Activated T-cell treated with anti-CD3 and anti-CD28 coated beads for 4 hours (primary cell): Measurements from ENCODE around the gene ZC2HC1C.

Experiments
- DNase-seq: peaks from one replicate; pipeline ENCODE4 v3.0.0-alpha.2; 2020

ZC2HC1C gene, protein sequence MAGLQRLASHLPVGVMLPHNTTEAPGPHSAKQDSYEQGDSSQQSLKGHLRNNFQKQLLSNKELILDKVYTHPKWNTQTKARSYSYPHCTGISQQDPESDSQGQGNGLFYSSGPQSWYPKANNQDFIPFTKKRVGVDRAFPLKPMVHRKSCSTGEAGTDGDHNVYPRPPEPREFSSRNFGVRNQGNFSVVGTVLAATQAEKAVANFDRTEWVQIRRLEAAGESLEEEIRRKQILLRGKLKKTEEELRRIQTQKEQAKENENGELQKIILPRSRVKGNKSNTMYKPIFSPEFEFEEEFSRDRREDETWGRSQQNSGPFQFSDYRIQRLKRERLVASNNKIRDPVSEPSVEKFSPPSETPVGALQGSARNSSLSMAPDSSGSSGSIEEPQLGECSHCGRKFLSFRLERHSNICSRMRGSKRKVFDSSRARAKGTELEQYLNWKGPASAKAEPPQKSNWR

DNA sequence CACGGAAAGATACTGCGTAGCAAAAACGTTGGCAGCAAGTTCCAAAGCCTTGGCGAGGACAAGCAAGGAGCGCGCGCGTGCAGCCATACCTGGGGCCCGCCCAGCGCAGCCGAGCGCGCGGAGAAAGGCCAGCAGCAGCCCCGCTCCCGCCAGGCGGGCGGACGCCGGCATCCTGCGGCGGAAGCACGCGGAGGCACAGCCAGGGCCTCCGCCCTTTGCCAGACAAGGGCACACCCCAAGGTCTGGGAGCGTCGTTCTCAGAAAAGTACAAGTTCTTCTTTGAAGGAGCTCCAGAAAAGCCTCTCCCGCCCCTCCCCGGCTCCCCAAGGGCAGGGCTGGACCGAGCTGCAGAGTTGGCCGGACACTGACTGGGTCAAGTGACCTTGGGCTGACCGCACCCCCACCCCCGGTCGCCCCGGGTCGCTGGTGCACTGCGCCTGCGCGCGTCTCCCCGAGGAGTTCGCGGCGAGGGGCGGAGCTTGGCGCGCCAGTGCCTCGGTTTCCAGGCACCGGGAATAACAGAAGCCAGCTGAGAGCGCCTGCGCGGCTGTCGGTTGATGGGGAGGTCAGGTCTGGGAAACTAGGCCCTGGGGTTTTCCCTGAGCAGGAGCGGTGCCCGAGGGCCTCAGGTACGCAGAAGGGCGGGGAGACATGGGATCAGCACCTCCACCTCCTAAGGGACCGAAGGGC, at the start of gene ZC2HC1C:
TSS of gene ZC2HC1C (plus strand) at position 521 of the 690 bp plus-strand sequence. CDS start 933 bp downstream, outside the sequence.
- DNase-seq = peak; percentile 31

DNA sequence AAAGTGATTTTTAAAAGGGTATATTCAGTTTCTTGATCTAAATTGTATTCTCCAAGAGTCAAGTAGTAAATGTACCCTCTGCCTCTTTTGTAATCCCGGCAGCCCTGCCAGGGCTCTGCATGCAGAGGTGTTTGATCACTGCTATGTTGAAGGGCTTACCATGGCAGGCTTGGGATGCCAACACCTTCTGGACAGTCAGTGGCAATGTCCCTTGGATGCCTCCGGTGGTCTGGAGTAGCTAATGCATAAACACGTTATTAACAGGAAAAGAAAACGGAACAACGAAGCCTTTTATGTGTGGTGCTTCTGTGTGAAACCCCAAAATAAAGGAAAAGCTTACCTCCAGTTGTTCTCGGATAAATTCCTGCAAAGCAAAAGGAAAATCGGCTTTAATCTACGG, 46.8 kb upstream of the ZC2HC1C start:
- DNase-seq = no peak

DNA sequence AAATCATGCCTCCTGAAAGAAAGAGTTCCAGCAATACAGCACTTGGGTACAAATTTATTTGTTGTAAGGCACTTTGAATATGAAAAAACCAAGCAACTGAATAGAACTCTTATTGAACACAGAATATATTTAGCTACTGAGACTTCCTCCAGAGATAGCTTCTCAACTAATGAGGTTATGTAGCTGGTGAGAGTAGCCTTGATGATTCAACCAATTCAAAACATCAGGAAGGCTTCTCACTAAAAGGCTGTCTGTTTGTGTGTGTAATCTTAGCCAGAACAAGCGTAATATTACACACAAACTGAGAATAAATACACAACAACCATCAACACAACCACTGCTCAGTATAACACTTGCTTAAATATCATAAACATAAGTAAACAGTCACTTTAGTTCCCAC, 46.3 kb upstream of the ZC2HC1C start:
- DNase-seq = no peak

DNA sequence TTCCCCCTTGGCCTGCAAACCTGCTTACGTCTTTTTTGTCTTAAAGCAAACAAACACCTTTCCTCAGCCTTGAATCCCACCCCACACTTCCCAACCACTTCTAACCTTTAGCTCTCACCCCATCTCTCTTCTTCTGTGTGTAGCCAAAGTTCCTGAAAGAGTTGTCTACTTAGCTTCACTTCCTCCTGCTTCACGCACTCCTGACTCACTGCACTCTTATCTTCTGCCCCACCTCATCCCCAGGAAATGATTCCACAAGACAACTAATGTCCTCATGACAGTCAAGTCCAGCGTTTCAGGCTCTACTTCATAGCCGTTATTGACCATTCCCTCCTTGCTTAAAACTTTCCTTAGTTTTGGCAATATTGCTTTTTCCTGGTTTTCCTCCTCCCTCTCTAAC, 44.4 kb upstream of the ZC2HC1C start:
- no peak for DNase-seq

DNA sequence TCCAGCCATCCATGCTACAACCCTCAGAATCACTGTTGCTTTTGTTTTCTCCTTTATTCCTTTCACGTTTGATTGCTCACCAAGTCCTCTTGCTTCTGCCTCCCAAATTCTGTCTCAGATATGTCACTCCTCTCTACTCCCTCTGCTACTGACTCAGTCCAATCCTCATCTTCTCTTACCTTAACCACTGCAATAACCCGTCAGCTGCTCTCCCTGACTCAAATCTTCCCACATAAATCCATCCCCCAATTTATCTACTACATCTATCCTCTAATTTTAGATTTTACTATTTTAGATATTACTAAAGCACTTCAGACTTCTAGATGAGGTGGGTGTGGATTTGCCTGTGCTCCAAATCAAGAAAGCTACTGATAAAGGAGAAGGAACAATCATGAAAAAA, 43.6 kb upstream of the ZC2HC1C start:
- DNase-seq = no peak

GRCh38 chr14:75030147-75030546, 39.3 kb upstream of the ZC2HC1C start:
- no peak for DNase-seq

DNA sequence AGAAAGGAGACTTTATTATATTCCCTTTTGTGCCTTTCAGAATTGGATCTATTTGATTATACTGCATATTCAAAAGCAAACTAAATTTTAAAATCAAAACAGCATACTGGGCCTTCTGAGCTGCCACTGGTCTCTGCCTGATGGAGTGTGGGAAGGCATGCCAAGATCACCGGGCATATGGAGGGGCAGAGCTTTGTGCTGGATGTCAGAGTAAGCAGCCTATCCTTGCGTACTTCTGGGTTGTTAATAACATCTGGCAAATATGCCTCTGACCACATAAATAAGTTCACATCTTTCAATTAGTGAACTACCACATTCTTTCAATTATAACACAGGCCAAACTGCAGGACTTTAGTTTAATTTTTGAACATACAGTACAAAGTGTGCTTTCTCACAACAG, 36.5 kb upstream of the ZC2HC1C start:
- DNase-seq = no peak

DNA sequence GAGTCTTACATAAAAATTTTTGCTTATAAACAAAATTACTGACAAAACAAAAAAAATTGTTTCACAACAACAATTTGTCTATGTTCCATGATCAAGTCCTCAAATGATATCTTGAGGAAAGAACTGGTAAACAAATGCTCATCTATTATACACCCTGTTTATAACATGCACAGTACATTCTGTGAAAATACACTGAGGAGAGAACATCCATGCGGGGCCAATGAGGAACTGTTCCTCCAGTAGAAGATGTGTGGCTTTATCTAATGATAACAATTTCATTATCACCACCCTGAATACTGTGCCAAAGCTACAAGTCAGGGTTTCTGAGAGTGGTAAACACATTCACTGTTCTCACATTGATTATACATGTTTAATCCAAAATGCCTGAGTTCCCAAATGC, 28.9 kb upstream of the ZC2HC1C start:
- DNase-seq = no peak

DNA sequence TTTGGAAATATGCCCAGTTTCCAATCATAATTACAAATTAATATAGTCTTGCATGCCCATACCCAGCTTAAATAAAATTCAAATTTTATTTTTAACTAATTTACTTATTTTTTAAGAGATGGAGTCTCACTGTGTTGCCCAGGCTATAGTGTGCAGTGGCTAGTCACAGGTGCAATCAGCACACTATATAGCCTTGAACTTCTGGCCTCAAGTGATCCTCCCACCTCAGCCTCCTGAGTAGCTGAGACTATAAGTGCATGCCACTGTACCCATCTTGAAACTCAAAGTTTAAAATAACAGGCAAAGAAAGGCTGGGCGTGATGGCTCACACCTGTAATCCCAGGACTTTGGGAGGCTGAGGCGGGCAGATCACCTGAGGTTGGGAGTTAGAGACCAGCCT, 28.5 kb upstream of the ZC2HC1C start:
- no peak for DNase-seq

DNA sequence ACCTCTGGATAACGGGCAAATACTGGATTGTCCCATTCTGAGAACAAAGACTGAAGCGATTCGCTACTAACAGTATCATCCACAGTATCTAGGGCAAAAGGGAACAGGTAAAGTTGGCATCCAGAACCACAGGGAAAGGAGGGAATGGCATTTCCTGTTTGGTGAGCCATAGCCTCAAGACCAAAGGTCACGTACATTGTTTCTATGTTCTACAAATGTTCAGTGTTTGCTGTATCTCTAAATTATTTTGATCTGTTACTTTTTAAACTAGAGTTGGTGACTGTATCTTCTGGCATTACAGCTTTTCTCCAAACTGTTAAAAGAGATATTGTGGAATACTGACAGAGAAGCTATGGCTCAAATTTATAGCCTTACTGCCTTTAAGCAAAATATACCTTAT, 27.8 kb upstream of the ZC2HC1C start:
- DNase-seq = no peak

DNA sequence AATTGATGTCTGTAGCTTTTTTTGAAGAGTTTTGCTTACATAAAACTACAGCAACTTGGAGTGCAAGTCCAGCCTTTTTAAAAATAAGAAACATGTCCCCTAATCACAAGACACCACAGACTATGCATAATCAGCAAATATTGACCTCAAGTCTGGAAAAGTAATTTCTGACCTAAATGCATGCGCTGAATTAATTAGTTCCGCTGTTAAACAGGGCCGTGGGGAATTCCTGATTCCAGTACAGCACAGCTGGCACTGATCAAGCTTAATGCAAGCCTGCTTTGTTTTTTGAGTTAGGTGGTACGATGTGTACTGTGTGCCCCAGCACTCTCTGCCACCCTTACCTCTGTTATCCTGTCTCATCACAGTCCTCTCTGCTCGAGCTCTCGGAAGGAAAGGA, 27.4 kb upstream of the ZC2HC1C start:
- no peak for DNase-seq

GRCh38 chr14:75044322-75044721, 25.1 kb upstream of the ZC2HC1C start:
- DNase-seq = no peak

GRCh38 chr14:75044752-75045151, 24.7 kb upstream of the ZC2HC1C start:
- DNase-seq = no peak

DNA sequence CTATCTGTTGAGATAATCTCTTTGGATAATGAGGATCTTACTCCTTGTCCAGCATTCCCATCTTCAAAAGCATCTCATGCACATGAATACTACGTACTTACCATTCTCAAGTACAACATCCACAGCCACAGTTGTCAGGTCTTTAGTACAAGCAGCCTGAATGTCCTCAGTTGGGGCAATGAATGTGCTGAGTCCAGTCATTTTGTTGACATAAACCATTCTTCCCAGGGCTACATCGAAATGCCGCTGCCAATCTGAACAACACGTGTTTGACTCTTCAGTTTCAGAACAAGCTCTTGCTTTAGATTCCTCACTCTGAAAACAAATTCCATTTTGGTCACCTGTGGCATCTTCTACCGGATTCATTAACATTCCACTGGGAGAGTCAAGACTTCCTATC, 23.2 kb upstream of the ZC2HC1C start:
- DNase-seq = no peak

- no peak for DNase-seq
Measured at GRCh38 chr14:75046899-75047298, 22.5 kb upstream of the ZC2HC1C start.

DNA sequence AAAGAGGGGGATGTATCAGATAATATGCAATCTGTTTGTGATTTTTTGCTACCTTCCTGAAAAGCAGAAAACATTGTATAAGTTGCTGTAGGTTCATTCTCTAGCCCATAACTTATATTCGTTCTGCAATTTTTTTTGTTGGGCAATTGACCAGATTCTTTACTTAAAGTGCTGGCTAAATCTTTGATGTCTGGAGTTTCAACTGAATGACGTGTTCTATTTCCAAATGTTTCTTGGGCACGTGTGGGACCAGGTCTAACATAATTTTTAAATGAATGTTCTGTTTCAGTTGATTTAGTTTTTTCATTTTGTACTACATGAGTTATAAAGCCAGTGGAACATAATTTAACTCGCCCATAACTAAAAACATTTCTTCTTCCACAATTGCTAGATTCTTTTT, 21.9 kb upstream of the ZC2HC1C start:
- no peak for DNase-seq

DNA sequence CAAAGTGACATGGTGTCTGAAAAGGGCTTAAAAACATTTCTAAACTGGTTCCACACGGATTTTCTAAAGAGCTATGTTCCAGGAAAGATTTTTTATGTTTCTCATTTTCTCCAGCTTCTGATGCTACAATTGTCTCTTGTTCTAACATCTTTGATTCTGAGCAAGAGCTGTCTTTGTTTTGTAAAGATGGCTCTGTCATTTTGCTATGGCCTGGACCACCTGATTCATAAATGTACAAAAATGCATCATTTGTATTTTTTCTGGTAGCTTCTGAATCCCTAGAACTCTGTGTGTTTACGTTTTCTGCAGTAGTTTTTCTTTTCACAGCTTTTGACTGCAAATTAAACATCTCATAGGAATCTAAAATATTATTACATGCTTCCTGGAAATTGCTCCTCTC, 21.3 kb upstream of the ZC2HC1C start:
- no peak for DNase-seq

DNA sequence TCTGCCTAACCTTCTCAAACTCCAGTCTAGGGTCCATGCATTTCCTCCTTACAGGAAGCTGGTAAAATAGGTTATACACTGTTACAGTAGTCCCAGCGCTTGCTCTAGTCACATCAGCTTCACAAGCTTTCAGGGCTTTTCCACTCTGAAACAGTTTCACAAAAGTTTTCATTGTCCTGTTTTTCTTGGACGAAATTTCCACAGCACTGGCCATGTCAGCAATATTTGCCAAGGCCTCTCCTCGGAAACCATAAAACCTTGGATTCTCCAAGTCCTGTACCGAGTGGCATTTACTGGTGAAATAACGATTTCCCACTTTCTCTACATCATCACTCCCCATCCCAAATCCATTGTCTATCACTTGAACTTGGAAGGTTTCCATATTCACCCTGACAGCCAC, 20.3 kb upstream of the ZC2HC1C start:
- no peak for DNase-seq

DNA sequence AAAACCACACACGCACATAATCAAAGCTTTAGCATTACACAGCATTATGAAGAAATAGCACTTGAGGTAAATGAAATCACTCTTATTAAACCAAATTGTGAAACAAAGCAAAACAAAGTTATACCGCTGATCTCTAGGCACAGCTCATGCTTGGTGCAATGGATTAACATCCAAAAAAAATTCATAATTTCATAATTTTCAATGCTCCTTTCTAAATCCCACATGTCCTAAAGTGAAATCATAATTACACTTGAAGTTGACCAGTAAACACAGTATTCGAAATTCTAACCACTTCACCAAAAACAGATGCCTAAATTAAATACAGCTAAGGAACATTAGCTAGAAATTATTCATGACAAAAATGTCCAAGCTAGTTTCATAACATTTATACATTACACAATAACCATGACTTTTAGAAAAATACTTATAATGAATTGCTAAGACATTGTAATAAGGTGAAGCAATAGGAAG, 19.7 kb upstream of the ZC2HC1C start:
- no peak for DNase-seq

GRCh38 chr14:75050852-75051555, 18.4 kb upstream of the ZC2HC1C start, which contains the start of gene MLH3:
Gene MLH3 (minus strand): TSS chr14:75051467. CDS start chr14:75049655, 1,812 bp downstream.
- peak; percentile 71 for DNase-seq

- no peak for DNase-seq
Measured at GRCh38 chr14:75051556-75051899, 17.9 kb upstream of the ZC2HC1C start.

DNA sequence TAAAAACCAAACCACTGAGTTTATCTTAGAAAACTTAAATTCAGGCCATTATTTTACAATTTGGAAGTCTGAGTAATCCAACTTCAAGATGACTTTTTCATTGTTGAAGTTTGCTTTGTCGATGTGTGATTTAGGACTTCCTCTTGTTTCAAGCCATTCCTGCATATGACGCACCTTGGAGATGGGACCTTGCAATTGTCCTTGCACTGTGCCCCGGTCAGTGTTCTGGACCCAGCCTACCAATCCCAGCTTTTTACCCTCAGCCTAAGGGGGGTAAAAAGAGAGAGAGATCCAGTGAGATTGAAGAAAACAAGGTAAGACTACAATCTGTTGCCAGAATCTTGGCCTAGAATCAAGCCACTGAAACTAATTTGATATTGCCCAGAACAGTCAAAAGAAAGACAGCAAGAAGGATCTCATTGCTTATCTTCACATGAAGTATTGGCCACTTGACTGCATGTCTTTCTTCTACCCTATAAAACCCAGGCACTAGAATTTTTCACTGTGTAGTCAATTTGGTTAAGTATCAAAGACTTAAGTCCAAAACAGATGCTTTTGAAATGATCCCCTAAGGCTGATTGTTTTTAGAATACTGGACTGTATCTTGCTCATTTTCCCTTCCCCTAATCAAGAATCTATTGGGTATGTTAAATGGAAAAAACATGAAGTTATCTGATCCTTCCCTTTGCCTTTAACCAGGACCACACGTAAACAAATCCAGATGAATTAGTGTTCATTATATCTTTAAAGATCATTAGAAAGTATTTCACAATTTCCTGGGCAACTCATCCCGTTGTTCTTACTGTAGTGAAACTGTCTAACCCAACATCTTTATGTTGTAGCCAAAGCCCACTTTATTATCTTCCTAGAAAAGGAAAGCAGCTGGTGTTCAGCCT, 15.8 kb upstream of the ZC2HC1C start:
- no peak for DNase-seq

DNA sequence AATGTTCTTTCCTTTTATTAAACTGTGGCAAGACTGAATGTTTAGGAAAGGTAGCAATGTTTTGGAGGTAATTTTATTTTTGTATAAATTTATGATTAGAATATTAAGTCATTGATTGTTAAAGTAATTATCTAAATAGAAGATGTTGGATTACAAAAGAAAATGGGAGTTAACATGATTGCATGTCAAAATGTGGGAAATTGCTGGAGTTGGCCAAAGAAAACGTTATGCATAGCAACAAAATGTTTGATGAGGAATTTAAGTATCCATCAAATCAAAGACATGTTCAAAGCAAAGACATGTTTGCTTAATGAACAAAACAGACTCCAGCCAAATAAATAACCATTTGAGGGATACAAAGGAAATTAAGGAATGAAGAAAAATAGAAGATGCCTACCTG, 15.0 kb upstream of the ZC2HC1C start:
- DNase-seq = no peak
